ENCODE data around the gene CDC42BPB.

- TF ChIP-seq CTCF (IDR thresholded peaks at IDR 0.05) (no peak), POLR2A (IDR thresholded peaks at IDR 0.05) (no peak)
Measured at GRCh38 chr14:102982852-102983470, 74.4 kb downstream of the CDC42BPB start.
